ENCODE measurements around the gene OSBPL9.
"Not testable (repeated sequence)": the region's sequence is repeated elsewhere in the genome, so short reads cannot be mapped to it uniquely, and the experiment has no call there.

Gene OSBPL9

DNA sequence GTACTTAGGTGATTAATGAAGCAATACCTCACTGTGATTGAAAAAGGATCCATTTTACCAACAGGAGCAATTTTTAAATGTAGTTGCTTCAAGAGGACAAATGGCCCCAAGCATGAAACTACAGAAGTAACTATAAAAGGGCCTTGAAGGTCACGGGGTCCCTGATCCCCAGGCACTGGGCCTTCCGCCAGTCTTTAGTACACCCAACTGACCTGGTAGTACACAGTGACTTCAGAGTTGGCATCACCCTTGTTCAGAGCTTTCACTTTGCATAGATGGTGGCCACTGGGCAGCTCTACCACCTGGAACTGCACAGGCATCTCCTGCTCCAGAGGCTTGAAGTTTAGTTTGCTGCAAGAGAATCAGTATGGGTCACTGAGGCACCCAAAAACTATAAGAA is 177.4 kb downstream of the OSBPL9 start:
- no peak for DNase-seq

DNA sequence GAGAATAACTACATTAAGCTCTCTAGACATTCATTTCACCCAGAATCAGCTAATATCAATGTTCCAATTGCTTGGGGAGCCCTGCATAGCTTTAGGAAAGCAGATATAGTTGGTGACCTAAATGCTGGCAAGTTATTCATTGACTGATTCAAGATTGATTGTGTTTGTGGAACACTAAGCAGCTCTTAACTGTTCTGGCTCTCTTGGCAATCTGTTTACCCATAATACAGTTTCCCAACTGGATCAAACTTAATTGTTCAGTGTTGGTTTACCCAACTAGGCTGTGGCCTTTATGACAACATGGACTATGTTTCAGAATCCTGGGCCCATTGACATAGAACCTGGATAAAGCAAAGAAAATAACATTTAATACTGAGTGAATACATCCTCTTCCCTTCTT is 178.0 kb downstream of the OSBPL9 start:
- DNase-seq = no peak

DNA sequence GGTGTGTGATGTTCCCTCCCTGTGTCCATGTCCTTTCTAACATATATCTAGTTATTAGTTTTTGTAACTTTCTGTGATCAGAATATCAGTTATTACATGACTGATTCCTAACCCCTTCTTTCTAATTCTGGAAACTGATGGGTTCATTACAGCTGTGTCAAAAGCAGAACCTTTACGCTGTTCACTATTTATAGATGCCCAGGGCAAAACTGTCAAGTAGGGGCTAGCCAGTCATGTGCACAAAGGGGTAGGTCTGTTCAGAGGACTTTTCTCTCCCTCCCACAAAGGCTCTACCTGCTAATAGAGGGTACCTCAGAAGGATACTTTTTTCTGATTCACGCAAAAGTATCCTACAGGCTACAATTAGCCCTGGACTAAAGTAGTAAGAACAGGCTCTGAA is 182.5 kb downstream of the OSBPL9 start:
- DNase-seq = no peak

DNA sequence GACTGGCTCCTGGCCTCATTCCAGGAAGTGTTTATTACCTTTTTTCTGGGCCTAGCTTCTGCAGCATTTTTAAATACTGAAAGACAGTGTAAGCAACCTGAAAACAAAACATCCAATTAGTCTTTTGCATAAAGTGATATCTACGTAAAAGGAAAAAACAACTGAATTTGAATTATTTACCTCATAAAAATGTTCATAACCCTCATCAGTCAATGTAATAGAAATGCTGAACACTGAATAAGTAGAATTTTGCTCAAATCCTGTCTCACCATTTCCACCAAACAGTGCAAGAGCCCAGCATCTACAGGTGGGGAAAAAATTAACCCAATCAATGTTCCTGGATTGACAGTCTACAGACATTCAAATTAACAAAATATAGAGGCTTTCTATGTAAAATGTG is 197.6 kb downstream of the OSBPL9 start:
- DNase-seq = no peak

DNA sequence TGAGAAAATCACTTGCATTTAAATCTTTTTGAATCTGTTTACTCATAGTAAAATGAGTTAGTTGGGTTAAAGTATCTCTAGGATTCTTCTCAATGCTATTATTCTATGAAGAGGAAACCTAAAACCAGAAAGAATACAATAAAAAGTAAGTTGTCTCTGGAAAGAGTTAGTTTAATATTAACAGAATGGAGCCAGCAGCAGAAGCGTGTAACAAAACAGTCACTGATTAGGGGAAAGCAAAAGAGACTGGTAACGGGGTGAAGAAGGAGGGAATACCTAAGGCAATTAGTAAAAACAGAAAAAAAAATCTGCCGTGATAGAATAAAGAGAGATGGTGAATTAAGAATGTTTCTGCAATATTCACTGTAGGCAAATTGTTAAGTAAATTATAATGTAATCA is 201.6 kb downstream of the OSBPL9 start:
- no peak for DNase-seq

DNA sequence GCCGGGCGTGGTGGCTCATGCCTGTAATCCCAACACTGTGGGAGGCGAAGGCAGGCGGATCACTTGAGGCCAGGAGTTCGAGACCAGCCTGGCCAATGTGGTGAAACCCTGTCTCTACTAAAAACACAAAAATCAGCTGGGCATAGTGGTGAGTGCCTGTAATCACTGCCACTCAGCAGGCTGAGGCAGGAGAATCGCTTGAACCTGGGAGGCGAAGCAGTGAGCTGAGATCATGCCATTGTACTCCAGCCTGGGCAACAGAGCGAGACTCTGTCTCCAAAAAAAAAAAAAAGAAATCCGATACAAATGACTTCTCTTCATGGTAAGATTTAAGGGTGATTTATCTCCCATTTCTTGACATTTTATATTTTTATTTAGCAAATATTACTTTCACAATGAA is 202.1 kb downstream of the OSBPL9 start:
- DNase-seq = not testable (repeated sequence)

DNA sequence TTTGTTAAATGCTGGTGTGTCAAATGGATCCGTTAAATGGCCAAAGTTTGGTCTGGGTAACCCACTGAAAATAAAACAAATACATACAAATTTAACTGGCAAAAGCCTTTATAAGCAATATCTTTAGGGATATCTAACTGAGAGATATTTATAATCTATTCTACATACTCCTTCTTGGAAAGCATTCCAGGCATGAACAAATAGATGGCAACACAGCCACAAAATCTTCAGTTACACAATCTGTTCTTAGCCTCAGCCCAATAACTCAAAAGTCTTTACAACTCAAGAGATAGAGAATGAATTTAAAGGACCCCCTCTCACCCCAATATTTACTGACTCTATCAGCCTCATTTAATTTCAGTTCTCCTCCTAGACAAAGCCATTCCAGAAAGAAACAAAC is 202.9 kb downstream of the OSBPL9 start:
- no peak for DNase-seq

DNA sequence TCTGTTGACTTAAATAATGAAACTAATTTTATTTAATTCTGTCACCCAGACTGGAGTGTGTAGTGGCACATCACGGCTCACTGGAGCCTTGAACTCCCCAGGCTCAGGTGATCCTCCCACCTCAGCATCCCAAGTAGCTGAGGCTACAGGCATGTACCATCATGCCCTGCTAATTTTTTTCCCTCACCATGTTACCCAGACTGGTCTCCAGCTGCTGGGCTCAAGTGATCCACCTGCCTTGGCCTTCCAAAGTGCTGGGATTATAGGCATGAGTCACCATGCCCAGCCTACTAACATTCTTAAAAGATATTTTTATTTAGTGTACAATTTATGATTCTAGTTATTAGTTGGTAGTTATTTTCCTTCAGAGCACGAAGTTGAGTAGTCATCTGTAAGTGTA is 212.2 kb downstream of the OSBPL9 start:
- DNase-seq = no peak

DNA sequence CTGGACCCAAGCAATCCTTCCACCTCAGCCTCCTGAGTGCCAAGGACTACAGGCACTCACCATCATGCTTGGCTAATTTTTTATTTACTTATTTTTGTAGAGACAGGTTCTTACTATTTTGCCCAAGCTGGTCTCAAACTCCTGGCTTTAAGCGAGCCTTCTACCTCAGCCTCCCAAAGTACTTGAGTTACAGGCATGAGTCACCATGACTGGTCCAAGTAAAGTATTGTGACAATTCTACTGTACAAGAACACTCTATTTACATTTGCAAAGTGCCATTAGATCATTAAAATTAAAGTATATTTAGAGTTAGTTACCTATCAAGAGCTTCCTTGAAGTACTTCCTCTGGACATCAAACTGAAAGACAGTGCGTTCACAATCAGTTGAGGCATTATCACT is 216.8 kb downstream of the OSBPL9 start:
- DNase-seq = no peak

DNA sequence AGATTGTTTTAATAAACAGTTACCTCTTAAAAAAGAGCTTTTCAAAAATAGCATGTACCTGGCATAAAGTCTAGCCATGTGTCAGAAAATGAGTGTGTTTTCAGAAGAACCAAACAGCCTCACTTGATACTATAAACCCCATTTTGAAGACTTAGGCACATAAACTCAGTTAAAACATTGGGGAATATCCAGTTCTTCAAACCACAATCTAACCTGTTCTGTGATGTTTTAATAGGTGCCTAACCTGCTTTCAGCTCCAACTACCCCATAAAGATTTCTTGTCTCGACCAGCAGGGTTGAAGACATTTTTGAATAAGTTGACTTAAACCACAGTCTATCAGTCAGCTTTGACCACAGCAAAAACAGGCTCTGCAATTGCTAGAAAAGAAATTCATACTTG is 220.4 kb downstream of the OSBPL9 start:
- no peak for DNase-seq

All from stimulated activated CD4-positive, alpha-beta T cell treated with anti-CD3 and anti-CD28 coated beads, Interleukin-4, amount 100 ng/mL, for 24 hours (primary cell).